Fibroblast of pulmonary artery (primary cell): ENCODE results near the gene PYGM.
A peak's percentile ranks its signal among the peaks of the same experiment; 100 is the strongest.

Source experiments
- DNase-seq: peaks from one replicate; pipeline ENCODE4 v3.0.0-alpha.2; 2010; ENCODE audit warnings: low read depth
- H3K4me3 ChIP-seq: replicated peaks from 2 replicates; pipeline ENCODE4 v1.5.1; 2011; ENCODE audit warnings: low read depth, mild to moderate bottlenecking, control low read depth, low read length, moderate library complexity
- TF ChIP-seq, protein P1 (sequence below): IDR thresholded peaks from 2 replicates; pipeline ENCODE4 v1.5.1; 2011; ENCODE audit warnings: mild to moderate bottlenecking, control low read depth, low read length, inconsistent platforms; ENCODE audit errors: missing control alignments

The PYGM gene

DNA sequence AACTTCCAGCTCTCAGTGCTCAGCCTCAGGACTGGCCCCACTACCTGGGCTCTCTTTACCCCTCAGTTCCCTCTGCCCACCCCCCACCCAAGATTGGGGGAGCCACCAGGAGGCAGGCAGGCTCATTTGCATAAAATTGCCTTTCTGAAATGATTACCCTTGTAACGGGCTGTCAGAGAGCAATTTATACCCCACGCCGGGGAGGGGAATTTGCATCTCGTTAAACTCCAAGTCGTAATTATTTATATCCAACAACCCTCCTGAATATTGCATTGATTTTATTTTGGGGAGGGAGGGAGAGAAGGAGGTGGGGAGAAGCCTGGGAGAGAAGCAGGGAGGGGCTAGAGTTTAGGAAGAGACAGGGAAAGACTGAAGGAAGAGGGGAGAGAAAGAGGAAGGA lies 45.1 kb downstream of the PYGM start:
- DNase-seq: no peak
- no peak overlapping the region for H3K4me3 ChIP-seq
- TF ChIP-seq, protein P1, sequence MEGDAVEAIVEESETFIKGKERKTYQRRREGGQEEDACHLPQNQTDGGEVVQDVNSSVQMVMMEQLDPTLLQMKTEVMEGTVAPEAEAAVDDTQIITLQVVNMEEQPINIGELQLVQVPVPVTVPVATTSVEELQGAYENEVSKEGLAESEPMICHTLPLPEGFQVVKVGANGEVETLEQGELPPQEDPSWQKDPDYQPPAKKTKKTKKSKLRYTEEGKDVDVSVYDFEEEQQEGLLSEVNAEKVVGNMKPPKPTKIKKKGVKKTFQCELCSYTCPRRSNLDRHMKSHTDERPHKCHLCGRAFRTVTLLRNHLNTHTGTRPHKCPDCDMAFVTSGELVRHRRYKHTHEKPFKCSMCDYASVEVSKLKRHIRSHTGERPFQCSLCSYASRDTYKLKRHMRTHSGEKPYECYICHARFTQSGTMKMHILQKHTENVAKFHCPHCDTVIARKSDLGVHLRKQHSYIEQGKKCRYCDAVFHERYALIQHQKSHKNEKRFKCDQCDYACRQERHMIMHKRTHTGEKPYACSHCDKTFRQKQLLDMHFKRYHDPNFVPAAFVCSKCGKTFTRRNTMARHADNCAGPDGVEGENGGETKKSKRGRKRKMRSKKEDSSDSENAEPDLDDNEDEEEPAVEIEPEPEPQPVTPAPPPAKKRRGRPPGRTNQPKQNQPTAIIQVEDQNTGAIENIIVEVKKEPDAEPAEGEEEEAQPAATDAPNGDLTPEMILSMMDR: no peak

DNA sequence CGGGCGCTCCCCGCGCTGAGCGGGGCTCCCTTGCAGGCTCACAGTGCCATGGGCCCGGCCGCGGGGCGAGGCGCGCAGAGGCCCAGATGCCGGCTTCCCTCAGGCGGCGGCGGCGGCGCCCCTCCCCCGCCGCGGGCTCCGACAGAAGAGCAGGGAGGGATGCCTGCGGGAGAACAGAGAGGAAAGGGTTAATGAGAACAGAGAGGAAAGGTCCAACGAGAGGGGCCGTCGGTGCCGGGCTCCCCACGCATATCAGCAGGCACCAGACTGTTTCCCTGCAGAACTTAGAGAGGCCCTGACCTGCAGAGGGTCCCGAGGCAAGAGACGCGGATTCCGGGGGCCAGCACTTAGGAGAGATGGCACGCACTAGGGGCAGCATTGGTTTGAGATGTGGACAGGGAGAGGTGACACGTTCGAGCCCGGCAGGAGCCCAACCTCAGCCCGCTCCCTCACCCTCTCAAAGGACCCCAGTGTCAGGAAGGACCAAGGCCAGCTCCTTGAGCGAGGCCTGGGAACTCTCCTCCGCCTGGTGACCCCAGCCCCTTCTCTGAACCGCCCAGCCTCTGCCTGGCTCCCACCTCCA lies 45.9 kb downstream of the PYGM start:
- H3K4me3 ChIP-seq: no peak overlapping the region
- TF ChIP-seq, protein P1: no peak
- no peak for DNase-seq

DNA sequence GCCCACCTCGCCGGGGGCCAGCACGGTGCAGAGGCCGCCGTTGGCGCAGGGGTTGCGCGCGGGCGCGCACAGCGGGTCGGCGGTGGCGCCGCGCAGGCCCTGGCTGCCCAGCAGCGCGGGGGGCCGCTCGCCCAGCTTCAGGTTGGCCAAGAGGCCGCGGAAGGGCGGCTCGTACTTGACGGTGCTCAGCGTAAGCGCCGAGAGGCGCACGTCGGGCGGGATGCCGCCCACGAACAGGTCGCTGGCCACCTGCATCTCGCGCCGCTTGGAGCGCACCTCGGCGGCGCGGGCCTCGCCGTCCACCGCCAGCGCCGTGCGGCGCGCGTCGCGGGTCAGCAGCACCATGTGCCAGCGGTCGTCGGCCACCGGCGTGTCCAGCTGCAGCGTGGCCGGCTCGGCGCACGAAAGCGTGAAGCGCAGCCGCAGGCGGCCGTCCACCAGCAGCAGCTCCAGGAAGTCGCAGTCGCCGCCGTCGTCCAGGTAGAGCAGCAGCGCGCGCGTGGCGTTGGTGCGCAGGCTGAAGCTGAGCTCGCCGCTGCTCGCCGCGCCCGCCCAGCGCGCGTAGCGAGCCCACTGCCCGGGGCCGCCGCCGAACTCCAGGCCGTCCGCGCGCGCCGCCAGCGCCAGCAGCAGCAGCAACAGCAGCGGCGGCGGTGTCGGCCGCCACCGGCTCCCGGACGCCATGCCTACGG lies 46.6 kb downstream of the PYGM start:
- TF ChIP-seq, protein P1: no peak
- no peak overlapping the region for H3K4me3 ChIP-seq
- peak; percentile 44 for DNase-seq

DNA sequence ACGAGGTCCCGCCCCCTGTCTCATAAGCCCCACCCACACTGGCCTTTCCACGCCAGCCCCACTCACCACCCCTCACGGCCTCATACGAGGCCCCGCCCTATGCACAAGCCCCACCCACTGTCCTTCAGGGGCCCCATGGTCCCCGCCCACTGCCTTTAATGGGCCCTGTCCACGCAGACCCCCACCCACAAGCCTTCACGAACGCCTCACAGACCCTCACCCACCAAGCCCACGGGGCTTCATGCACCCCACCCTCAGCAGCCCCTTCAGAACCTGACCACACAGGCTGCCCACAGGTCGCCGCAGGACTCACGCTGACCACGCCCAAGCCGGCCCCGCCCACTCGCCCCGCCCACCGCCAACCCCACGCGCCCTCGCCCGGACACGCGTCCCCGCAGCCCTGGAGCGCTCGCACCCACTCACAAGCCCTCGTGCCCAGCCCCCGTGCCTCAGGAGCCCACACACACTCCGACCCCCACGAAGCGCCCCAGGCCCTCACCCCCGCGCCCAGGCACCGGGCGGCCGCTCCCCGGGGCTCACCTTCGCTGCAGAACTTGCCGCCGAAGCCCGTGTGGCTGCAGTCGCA lies 47.3 kb downstream of the PYGM start:
- no peak overlapping the region for H3K4me3 ChIP-seq
- TF ChIP-seq, protein P1: no peak
- DNase-seq: no peak

DNA sequence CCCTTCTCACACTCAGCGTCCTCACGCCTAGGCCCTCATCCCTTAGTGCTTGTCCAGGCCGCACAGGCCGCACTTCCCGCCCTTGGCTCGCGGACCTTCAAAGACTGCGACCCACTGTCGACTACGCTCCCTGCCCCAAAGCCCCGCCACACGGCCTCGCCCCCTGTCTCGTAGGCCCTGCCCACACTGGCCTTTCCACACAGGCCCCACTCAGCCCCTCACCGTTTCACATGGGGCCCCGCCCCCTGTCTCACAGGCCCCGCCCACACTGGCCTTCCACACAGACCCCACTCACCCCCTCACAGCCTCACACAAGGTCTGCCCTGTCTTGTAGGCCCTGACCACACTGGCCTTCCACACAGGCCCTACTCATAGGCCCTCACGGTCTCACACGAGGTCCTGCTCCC lies 47.8 kb downstream of the PYGM start:
- DNase-seq: no peak
- H3K4me3 ChIP-seq: no peak overlapping the region
- TF ChIP-seq, protein P1: no peak

DNA sequence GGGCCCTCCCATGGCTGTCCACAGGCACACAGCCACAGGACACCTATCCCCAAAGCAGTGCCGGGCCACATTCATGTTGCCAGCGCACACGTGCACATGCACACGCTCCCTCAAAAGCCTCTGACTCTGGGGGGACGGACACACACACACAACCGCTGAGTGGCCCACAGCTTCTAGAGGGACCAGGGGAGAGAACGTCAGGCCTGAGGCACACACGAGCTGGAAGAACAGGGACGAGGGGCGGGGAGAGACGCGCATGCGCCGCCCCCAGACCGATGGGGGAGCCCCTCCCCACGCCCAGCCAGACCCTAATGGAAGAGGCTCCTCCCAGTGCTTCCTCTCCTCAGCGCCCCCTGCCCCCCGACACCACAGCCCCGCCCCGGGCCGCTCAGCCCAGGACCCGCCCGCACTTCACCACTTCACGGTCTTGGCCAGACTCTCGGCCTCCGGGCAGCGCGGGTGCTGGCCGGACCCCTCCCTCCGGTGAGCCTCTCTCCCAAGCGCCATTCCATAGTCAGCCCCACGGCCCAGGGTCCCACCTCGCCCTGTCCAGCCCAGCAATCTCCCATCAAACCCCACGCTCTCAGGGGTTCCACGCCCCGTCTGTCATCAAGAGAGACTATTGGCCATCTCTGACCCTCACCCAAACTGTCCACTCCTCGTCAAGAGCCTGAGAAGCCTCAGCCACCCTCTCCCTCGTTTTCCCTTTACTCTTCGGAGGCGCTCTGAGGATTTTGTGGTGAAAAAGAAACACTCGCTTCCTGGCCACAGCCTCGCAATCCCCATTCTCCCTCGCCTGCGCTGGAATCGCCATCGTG lies 48.4 kb downstream of the PYGM start:
- no peak overlapping the region for H3K4me3 ChIP-seq
- TF ChIP-seq, protein P1: no peak
- no peak for DNase-seq
